Endothelial cell of umbilical vein (primary cell): ENCODE data around the gene VN1R2. TPM values are rescaled to one million over a fixed set of nuclear protein-coding genes. Genes with fewer than 3 reads are reported as not detected.

Experiments
- BruUV-seq: library from RNA; stranded (reverse); fragments of 400-500 nt; replicated peaks from 2 replicates; lab custom pipeline; 2021; lab: Mats Ljungman, UMichigan
- CTCF ChIA-PET: fragments of 300-600, 350-600 bp; sonication (Branson Sonifier 250); formaldehyde crosslinking; loops from one replicate; lab custom pipeline; 2021; ENCODE audit warnings: antibody characterized with exemption, inconsistent platforms; lab: Charles Lee
- POLR2A ChIA-PET: fragments of 300-600, 350-600 bp; sonication (Branson Sonifier 250); formaldehyde crosslinking; loops from one replicate; lab custom pipeline; 2021; ENCODE audit warnings: antibody characterized with exemption, inconsistent platforms; lab: Charles Lee
- DNase-seq: peaks from one replicate; pipeline ENCODE4 v3.0.0-alpha.2; 2011; ENCODE audit warnings: low read depth, low spot score
- FAIRE-seq: peaks from 2 replicates; lab custom pipeline; 2011; peaks lifted over from hg19 to GRCh38; lab: Jason Lieb, UNC
- H2AFZ ChIP-seq: 2 replicates; pipeline ENCODE4 v1.6.0; 2012; ENCODE audit warnings: low read depth, low read length, control low read depth, inconsistent platforms
- H3K27ac ChIP-seq: 2 replicates; pipeline ENCODE4 v1.5.1; 2011; ENCODE audit warnings: low read depth, mild to moderate bottlenecking, control low read depth, low read length, moderate library complexity; ENCODE audit not compliant: insufficient read depth
- H3K27me3 ChIP-seq, 2 experiments: 2 replicates each; pipeline versions ENCODE4 v1.6.0 to v1.6.1; 2011; ENCODE audit warnings: low read length in 2 of 2, mixed read lengths in 1 of 2; ENCODE audit not compliant: control insufficient read depth in 2 of 2, insufficient read depth in 2 of 2
- H3K36me3 ChIP-seq, 2 experiments: 2 replicates in 1 of 2; 3 replicates in 1 of 2; pipeline ENCODE4 v1.5.1; 2011; ENCODE audit warnings: low read length in 2 of 2, mild to moderate bottlenecking in 1 of 2, moderate library complexity in 1 of 2; ENCODE audit not compliant: control insufficient read depth in 2 of 2, insufficient read depth in 2 of 2; ENCODE audit errors: extremely low read depth in 1 of 2
- H3K4me1 ChIP-seq: 3 replicates; pipeline ENCODE4 v1.5.1; 2011; ENCODE audit warnings: mild to moderate bottlenecking, low read length; ENCODE audit not compliant: control insufficient read depth, insufficient read depth; ENCODE audit errors: extremely low read depth
- H3K4me2 ChIP-seq: 2 replicates; pipeline ENCODE4 v1.6.1; 2011; ENCODE audit warnings: low read length, control low read depth, mixed read lengths; ENCODE audit not compliant: insufficient read depth
- H3K4me3 ChIP-seq, 3 experiments: fragments of 200-600 bp in 1 of 3; sonication (generic), shearing (Covaris generic) in 1 of 3; replicated peaks in 1 of 3; 2 replicates each; pipeline ENCODE4 v1.5.1; 2011 to 2016; ENCODE audit warnings: control low read depth in 3 of 3, low read length in 3 of 3, mild to moderate bottlenecking in 2 of 3, inconsistent platforms in 1 of 3, low read depth in 1 of 3, moderate library complexity in 1 of 3; ENCODE audit not compliant: insufficient read depth in 1 of 3
- H3K79me2 ChIP-seq: 2 replicates; pipeline ENCODE4 v1.6.0; 2012; ENCODE audit warnings: low read length, inconsistent platforms; ENCODE audit not compliant: control insufficient read depth, insufficient read depth
- H3K9ac ChIP-seq: replicated peaks from 2 replicates; pipeline ENCODE3; 2011; ENCODE audit warnings: low read length, control low read depth; ENCODE audit not compliant: insufficient read depth; ENCODE audit errors: extremely low read depth
- H3K9me1 ChIP-seq: replicated peaks from 3 replicates; pipeline ENCODE4 v1.6.0; 2011; ENCODE audit warnings: mild to moderate bottlenecking, low read length; ENCODE audit not compliant: control insufficient read depth, insufficient read depth; ENCODE audit errors: extremely low read depth
- H3K9me3 ChIP-seq: replicated peaks from 2 replicates; pipeline ENCODE4 v1.5.1; 2012; ENCODE audit warnings: low read length, inconsistent platforms; ENCODE audit not compliant: control insufficient read depth, insufficient read depth
- H4K20me1 ChIP-seq: replicated peaks from 2 replicates; pipeline ENCODE3; 2011; ENCODE audit warnings: mild to moderate bottlenecking, low read length; ENCODE audit not compliant: control insufficient read depth, insufficient read depth; ENCODE audit errors: extremely low read depth
- EZH2 ChIP-seq: IDR thresholded peaks from 2 replicates; pipeline ENCODE4 v1.6.1; 2012; ENCODE audit warnings: borderline replicate concordance, low read depth, mild to moderate bottlenecking, moderate library complexity, low read length, inconsistent platforms; ENCODE audit not compliant: severe bottlenecking
- FOS ChIP-seq: IDR thresholded peaks from 2 replicates; pipeline ENCODE4 v1.6.1; 2011; ENCODE audit warnings: mild to moderate bottlenecking, low read length, moderate library complexity, borderline replicate concordance; ENCODE audit not compliant: insufficient read depth
- GATA2 ChIP-seq: IDR thresholded peaks from 2 replicates; pipeline ENCODE4 v1.7.0; 2011; ENCODE audit warnings: low read depth, mild to moderate bottlenecking, moderate library complexity, mixed read lengths, low read length; ENCODE audit not compliant: insufficient read length, insufficient read depth
- JUN ChIP-seq: IDR thresholded peaks from 2 replicates; pipeline ENCODE4 v1.6.1; 2011; ENCODE audit warnings: borderline replicate concordance, low read depth; ENCODE audit not compliant: insufficient read length, insufficient read depth
- MYC ChIP-seq: IDR thresholded peaks from one replicate; pipeline ENCODE4 v1.6.1; 2011; ENCODE audit warnings: mild to moderate bottlenecking, low read depth, low read length
- POLR2A ChIP-seq: IDR thresholded peaks from 2 replicates; pipeline ENCODE4 v1.6.1; 2012; ENCODE audit warnings: low read depth, mild to moderate bottlenecking, control low read depth, low read length
- POLR2AphosphoS5 ChIP-seq: IDR thresholded peaks from 2 replicates; pipeline ENCODE4 v1.6.1; 2012; ENCODE audit warnings: low read depth, mild to moderate bottlenecking, control low read depth, low read length, moderate library complexity; ENCODE audit not compliant: insufficient read depth
- dilution Hi-C: fragments of 300-500 bp; cut with MboI; formaldehyde crosslinking; loops from one replicate; pipeline ENCODE4 v1.15.0; 2019; ENCODE audit warnings: low sequenced_read_pairs; ENCODE audit not compliant: extremely low pct_ligation_motif_present
- intact Hi-C: fragments of 100-400 bp; cut with micrococcal nuclease; formaldehyde crosslinking; loops from one replicate; pipeline ENCODE4 v1.10.0; 2022
- polyA plus RNA-seq, 4 experiments: library from polyadenylated mRNA; depleted of rRNA in 3 of 4; stranded (reverse) in 3 of 4; unstranded in 1 of 4; fragments of >200 nt; gene quantifications; 2 replicates each; pipeline versions ENCODE4 v1.2.1 to v1.2.3, GENCODE V29; 2011 to 2012; ENCODE audit warnings: missing spikeins in 1 of 4
- total RNA-seq: library from RNA; stranded (reverse); gene quantifications from 2 replicates; pipeline ENCODE4 v1.2.3, GENCODE V29; 2021
- TF ChIP-seq, protein P1 (sequence below): IDR thresholded peaks from 2 replicates; pipeline ENCODE4 v1.6.1; 2011; ENCODE audit not compliant: insufficient read depth, insufficient read length
- TF ChIP-seq, protein P2 (sequence below), 2 donors: IDR thresholded peaks; 1 replicate in 1 of 2; 2 replicates in 1 of 2; pipeline ENCODE4 v1.5.1; 2011; ENCODE audit warnings: low read length in 2 of 2, mild to moderate bottlenecking in 2 of 2, moderate library complexity in 2 of 2, control low read depth in 1 of 2, inconsistent platforms in 1 of 2, low read depth in 1 of 2; ENCODE audit not compliant: insufficient read depth in 1 of 2; ENCODE audit errors: extremely low read depth in 1 of 2

The VN1R2 gene
- total and polyA plus RNA-seq, 2 donors (not counting 3 experiments of a cell fraction or from before 2014, with no cell fraction given), result not detected

DNA sequence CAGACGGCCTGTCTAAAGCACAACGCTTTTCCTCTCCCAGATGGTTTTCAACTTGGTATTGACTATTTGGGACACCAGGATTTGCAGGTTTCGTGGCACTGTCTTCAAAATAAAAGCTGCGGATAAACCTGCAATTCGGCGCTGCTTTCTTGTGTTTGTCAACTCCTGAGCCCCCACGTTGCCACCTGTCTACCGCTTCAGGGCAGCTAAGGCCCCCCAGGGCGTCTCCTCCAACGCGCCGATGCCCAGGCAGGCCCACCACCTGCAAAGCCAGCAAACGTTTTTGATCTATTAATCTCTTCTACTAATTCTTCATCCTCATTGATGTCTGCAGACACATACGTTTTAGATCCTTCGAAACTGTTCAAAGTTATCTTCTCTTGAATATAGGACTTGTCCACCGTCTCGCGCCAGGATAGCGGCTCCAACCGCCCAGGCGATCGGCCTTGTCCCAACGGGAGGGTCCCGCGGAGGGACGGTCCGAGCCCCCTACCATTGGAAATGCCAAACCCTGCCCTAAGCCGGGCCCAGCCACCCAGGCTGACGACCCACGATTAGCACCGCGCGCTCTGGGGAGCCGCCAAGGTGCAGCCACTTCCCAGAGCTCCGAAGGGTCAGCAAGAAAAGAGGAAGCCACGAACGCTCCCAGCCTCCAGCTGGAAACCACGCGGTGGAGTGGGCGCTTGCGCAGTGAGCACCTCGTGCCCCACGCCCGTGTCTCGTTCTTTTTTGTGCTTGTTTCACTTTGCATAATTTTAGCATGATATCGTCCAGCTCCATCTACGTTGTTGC, 32.9 kb downstream of the VN1R2 start:
- Histone ChIP-seq H3K4me3 (no peak overlapping the region), H3K27ac (no peak overlapping the region), H3K4me1 (no peaks in the 10 kb centered on the region), H3K9ac (no peak overlapping the region), H3K9me1 (no peaks in the 10 kb centered on the region), H4K20me1 (no peaks in the 10 kb centered on the region), H3K27me3 (no peaks in the 10 kb centered on the region), H2AFZ (no peak overlapping the region), H3K9me3 (peaks cover 3% of the 10 kb centered on the region), H3K36me3 (no peaks in the 10 kb centered on the region), H3K4me2 (no peak overlapping the region), H3K79me2 (no peaks in the 10 kb centered on the region)
- ChIA-PET POLR2A (no interaction called here), CTCF (no interaction called here)
- dilution Hi-C loops, result no loop called here
- TF ChIP-seq JUN (no peak), FOS (no peak), POLR2AphosphoS5 (no peak), GATA2 (no peak), POLR2A (no peak), EZH2 (no peak), MYC (no peak)
- TF ChIP-seq, protein P1, sequence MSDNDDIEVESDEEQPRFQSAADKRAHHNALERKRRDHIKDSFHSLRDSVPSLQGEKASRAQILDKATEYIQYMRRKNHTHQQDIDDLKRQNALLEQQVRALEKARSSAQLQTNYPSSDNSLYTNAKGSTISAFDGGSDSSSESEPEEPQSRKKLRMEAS, result no peak
- TF ChIP-seq, protein P2, sequence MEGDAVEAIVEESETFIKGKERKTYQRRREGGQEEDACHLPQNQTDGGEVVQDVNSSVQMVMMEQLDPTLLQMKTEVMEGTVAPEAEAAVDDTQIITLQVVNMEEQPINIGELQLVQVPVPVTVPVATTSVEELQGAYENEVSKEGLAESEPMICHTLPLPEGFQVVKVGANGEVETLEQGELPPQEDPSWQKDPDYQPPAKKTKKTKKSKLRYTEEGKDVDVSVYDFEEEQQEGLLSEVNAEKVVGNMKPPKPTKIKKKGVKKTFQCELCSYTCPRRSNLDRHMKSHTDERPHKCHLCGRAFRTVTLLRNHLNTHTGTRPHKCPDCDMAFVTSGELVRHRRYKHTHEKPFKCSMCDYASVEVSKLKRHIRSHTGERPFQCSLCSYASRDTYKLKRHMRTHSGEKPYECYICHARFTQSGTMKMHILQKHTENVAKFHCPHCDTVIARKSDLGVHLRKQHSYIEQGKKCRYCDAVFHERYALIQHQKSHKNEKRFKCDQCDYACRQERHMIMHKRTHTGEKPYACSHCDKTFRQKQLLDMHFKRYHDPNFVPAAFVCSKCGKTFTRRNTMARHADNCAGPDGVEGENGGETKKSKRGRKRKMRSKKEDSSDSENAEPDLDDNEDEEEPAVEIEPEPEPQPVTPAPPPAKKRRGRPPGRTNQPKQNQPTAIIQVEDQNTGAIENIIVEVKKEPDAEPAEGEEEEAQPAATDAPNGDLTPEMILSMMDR (IDR thresholded peaks at IDR 0.05; ENCODE audit: extremely low read depth in 1 of 2, insufficient read depth in 1 of 2, low read depth in 1 of 2, low read length in 2 of 2), result no peak
- no peak for FAIRE-seq
- intact Hi-C loops, result no loop called here
- no TSS peak for BruUV-seq
- DNase-seq, result no peak
